ENCODE data around the gene TNNI3K. TPM values are rescaled to one million over a fixed set of nuclear protein-coding genes. Genes with fewer than 3 reads are reported as not detected.

TNNI3K gene
- total RNA-seq, 2 donors from 2014 or later = not detected

DNA sequence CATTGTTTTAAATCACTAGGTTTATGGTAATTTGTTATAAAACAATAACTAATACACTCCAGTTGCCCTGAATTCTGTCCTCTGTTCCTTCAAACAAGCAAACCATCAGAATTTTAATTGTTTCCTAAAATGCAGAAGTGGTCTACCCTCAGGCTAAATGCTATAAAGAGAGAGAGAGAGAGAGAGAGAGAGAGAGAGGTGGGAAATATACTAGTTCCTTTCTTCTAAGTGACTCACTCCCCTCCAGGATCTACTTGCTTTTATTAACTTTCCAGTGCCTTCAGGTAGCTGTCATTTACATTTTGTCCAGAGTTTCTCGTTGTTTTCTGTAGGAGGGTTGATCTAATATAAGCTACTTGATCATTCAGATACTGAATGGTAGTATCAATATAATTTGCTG is 250.8 kb downstream of the TNNI3K start:
- Mint-ChIP-seq H3K4me3 (no peak overlapping the region), H3K4me1 (ENCODE audit: low read depth in 2 of 2) (no peaks in the 10 kb centered on the region), H3K27ac (no peak overlapping the region), H3K36me3 (no peaks in the 10 kb centered on the region), H3K9me3 (peaks cover 5% of the 10 kb centered on the region), H3K27me3 (peaks cover 2 to 11% of the 10 kb centered on the region in 2 donors)
- DNase-seq (ENCODE audit: low spot score) = no peak
- no peak for ATAC-seq

DNA sequence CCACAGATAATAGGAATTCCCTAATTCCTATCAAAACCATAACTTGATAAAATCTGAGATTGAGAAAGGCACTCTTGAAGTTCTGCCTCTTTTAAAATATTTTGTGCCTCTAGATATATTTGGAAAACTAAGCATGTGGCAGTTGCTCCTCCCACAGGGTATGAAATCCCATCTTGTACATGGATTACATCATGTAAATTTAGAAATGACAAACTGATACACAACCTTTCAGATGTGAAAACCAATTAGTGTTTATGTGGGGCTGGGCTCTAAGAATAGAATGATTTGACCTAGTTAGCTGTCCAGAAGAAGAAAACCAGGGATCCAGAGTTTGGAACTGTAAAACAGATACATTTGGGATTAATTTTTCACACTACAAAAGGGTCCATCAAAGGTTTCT is 261.5 kb downstream of the TNNI3K start:
- DNase-seq (ENCODE audit: low spot score) (no peak), ATAC-seq (no peak)
- Mint-ChIP-seq H3K27me3 (peaks cover 0 to 16% of the 10 kb centered on the region in 2 donors), H3K4me3 (no peak overlapping the region), H3K36me3 (no peaks in the 10 kb centered on the region), H3K27ac (no peak overlapping the region), H3K4me1 (ENCODE audit: low read depth in 2 of 2) (no peaks in the 10 kb centered on the region), H3K9me3 (peaks cover 3% of the 10 kb centered on the region)

DNA sequence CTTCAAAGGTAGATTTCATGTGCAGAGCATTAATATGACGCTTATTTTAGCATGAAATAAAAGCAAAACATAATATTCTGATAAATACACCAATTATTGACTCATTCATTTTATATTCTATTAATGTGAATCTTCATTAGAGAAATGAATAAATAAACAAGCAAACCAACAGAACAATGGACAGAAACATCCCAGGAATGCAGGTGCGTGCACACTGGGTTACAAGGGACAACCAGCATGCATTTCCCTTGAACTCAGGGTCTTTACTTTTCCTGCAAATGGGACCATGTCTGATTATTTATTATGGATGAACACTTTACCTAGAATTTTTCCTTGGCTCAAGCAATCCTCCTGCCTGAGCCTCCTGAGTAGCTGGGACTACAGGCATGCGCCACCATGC is 263.7 kb downstream of the TNNI3K start:
- no peaks in the 10 kb centered on the region for H3K36me3 Mint-ChIP-seq
- ATAC-seq (no peak), DNase-seq (ENCODE audit: low spot score) (no peak)
- no peaks in the 10 kb centered on the region for H3K4me1 Mint-ChIP-seq (ENCODE audit: low read depth in 2 of 2)
- no peak overlapping the region for H3K27ac Mint-ChIP-seq
- peaks cover 0 to 23% of the 10 kb centered on the region in 2 donors for H3K27me3 Mint-ChIP-seq
- H3K9me3 Mint-ChIP-seq = peaks cover 3% of the 10 kb centered on the region
- H3K4me3 Mint-ChIP-seq = no peak overlapping the region

DNA sequence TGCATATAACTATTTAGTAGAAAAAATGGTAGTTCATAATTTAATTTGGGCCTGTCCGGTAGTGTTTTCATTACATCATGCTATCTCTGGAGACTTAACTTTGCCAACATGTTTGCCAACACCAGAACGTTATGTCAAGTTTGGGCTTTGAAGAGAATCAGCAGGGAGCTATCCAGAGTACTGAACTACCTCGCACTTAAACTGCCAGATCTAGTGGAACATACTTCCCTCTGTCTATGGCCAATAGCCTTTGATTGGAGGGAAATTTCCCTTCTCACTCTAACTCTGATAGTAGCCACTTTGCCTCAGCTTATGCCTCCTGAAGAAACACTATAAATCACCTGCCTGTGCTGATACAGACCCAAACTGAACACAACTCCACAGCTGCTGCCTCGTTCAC is 267.2 kb downstream of the TNNI3K start:
- Mint-ChIP-seq H3K4me3 (no peak overlapping the region), H3K4me1 (ENCODE audit: low read depth in 2 of 2) (no peaks in the 10 kb centered on the region), H3K27me3 (peaks cover 0 to 18% of the 10 kb centered on the region in 2 donors), H3K9me3 (no peaks in the 10 kb centered on the region), H3K27ac (no peak overlapping the region), H3K36me3 (no peaks in the 10 kb centered on the region)
- DNase-seq (ENCODE audit: low spot score) (no peak), ATAC-seq (no peak)

DNA sequence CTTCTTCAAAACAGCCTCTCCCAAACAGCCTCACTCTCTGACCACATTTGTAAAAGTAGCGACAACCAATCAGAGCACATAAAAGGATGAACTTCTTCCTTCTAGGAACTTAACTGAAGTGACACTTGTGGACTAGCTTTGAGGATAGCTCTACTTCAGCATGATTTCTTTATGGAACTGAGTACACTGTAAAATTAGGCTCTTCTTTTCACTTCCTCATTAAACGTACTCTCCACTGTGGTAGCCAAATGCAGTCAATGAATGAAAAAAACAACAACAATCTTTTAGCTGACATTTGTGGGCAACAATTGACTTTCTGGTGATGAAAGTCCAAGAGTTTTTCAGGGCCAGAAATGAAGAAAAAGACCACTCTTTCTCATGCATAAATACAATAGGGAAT is 267.7 kb downstream of the TNNI3K start:
- ATAC-seq (no peak), DNase-seq (ENCODE audit: low spot score) (no peak)
- no peak overlapping the region for H3K27ac Mint-ChIP-seq
- no peaks in the 10 kb centered on the region for H3K36me3 Mint-ChIP-seq
- H3K4me1 Mint-ChIP-seq (ENCODE audit: low read depth in 2 of 2) = no peaks in the 10 kb centered on the region
- H3K9me3 Mint-ChIP-seq = no peaks in the 10 kb centered on the region
- no peak overlapping the region for H3K4me3 Mint-ChIP-seq
- H3K27me3 Mint-ChIP-seq = peaks cover 0 to 14% of the 10 kb centered on the region in 2 donors

DNA sequence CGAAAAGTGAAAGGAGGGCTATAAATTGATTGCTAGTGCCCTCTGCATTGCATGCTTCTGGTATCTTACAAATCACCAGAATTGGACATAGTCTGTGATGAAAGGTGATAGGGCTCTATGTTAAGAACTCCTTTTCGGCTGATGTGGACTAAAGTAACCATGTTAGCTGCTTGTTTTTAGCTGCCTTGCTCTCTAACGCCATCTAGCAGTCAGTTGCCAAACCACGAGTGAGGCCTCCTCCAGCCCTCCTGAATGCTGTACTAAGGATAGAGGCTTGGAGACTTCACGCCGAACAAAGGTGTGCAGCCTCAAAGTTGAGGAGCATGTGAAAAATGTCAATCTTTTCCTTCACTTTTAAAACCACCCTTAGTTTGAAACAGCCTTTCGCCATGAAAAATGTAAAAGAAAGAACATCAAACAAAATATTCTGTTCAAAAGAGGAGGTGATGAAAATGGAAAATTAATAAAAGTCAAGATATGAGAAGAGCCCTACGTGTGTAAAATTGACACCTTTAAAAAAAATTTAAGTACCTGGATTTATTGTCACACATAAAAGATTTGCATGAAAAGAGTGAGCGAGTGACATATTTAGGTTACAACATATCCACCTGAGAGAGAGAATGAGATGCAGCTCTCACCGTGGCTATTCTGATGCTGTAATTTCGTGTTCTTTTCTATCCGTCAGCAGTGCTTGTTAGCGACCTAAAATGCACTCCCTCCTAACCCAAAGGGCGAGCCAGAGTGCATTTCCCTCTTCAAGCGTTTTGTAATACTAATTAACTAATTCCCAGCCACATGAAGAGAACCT is 269.1 kb downstream of the TNNI3K start:
- peak in 1 of 2 donors; percentile 57 for ATAC-seq

DNA sequence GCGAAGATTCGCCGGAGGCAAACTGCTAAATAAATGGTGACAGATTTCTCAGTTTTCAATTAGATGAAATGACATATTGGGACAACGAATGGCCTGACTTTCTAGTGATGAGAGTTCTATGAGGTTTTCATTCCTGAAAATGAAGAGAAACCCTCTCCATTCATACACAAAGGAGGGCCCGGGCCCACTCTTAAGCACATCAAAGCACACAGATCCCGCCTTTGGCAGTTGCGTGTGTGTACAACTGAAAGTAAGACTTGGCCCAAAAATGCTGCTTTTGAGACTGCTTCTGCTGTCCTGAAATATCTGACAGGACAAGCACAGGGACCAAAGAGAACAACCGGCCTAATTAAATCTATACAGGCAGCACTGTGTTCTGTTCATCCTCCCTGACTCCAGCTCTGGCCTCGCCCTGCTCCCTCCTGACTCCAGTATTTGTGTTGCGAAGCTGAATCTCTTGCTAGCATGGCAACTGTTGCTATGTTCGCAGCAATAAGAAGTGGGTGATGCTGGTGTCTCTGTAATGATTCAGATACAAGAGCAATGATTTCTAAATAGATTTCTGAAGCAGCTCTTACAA is 269.8 kb downstream of the TNNI3K start:
- no peak for DNase-seq (ENCODE audit: low spot score)
- no peak for ATAC-seq
- no peaks in the 10 kb centered on the region for H3K9me3 Mint-ChIP-seq
- H3K4me1 Mint-ChIP-seq (ENCODE audit: low read depth in 2 of 2) = no peaks in the 10 kb centered on the region
- no peak overlapping the region for H3K27ac Mint-ChIP-seq
- no peaks in the 10 kb centered on the region for H3K36me3 Mint-ChIP-seq
- no peak overlapping the region for H3K4me3 Mint-ChIP-seq
- peaks cover 0 to 7% of the 10 kb centered on the region in 2 donors for H3K27me3 Mint-ChIP-seq

More for the DNA sequence above, 269.1 kb downstream of the TNNI3K start:
- Mint-ChIP-seq H3K4me1 (ENCODE audit: low read depth in 2 of 2) (no peaks in the 10 kb centered on the region), H3K27me3 (peaks cover 0 to 7% of the 10 kb centered on the region in 2 donors), H3K9me3 (no peaks in the 10 kb centered on the region), H3K36me3 (no peaks in the 10 kb centered on the region), H3K4me3 (no peak overlapping the region), H3K27ac (no peak overlapping the region)
- no peak for DNase-seq (ENCODE audit: low spot score)

DNA sequence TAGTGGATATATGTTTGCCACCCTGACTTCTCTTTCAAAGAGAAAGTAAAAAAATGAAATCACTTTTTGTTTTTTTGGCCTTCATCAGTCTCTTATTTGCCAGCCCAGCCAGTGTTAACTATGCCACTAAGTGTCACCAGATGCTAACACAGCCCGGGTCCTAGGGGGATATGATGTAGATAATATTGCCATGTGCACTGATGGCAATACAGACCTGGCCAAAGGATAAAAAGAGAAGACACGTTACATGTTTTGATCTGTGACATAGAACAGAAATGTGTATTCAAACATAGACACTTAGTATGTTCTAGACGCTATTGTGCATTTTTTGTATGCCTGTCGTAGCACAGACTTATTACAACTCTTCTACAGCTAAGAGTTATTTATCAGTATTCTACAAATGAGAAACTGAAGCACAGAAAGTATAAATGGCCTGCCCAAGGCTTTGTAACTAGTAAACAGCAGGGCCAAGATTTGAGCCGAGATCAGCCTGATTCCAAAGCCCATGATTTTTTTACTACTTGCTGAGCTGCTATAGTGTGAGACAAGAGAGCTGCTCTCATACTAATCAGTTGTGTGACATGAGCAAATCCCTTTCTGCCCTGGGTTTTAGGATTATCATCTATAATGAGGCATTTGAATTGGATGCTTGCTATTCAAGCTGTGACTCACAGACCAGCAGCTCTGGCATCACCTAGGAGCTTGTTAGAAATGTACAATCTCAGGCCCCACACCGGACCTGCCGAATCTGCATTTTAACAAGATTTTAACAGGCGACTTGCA is 270.9 kb downstream of the TNNI3K start:
- DNase-seq (ENCODE audit: low spot score) = no peak
- no peaks in the 10 kb centered on the region for H3K9me3 Mint-ChIP-seq
- no peak for ATAC-seq
- no peaks in the 10 kb centered on the region for H3K36me3 Mint-ChIP-seq
- H3K4me3 Mint-ChIP-seq = no peak overlapping the region
- peaks cover 0 to 7% of the 10 kb centered on the region in 2 donors for H3K27me3 Mint-ChIP-seq
- H3K27ac Mint-ChIP-seq = no peak overlapping the region
- H3K4me1 Mint-ChIP-seq (ENCODE audit: low read depth in 2 of 2) = no peaks in the 10 kb centered on the region

DNA sequence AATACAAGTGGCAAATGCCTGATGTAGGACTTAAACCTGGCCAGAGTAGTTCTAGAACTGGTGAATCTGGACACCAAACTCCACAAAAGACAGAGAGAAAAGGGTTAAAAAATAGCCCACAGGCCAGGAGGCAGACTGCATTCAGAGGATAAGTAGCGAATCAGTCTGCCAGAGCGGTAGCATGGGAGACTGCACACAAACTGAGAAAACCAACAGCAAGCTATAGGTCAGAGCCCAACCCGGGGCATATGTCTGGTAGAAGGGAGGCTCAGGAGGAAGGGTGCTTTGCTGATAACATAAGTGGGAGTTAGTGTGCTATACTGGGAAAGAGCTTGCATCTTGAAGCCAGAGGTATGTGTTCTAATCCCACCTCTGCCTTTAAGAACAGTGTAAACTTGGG is 273.3 kb downstream of the TNNI3K start:
- no peaks in the 10 kb centered on the region for H3K4me1 Mint-ChIP-seq (ENCODE audit: low read depth in 2 of 2)
- peaks cover 3 to 16% of the 10 kb centered on the region in 2 donors for H3K27me3 Mint-ChIP-seq
- ATAC-seq (no peak), DNase-seq (ENCODE audit: low spot score) (no peak)
- no peak overlapping the region for H3K4me3 Mint-ChIP-seq
- no peak overlapping the region for H3K27ac Mint-ChIP-seq
- H3K36me3 Mint-ChIP-seq = no peaks in the 10 kb centered on the region
- H3K9me3 Mint-ChIP-seq = peaks cover 3% of the 10 kb centered on the region

DNA sequence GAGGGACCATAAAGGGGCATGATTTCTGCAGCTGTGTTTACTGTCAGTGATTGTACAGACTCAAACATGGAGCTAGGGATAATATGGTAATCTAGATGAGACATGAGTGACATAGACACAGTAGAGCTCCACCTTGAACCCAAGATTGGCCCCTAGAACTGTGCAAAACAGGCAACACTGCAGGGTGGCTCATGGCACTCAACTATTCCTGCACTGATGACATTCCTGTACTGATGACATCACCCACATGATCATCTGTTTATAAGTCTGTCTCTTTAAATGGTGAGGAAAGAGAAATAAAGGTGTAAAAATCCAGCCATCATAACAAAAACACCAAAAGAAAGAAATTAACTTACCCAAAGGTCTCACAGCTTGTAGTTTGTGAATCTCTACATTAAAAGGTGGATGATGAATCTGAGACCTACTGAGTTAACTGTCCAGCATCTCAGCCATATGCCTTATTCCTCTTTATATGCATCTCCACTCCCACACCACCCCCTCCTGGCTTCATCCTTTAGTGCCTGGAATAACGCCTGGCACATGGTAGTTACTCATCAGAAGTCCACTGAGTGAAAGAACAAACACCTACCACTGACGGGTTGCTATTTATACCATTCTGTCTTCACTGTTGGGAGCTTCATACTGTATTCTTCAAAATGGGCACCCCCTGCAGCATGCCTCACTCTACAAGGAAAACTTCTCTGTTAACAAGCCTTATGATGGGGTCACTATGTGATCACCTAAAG is 277.2 kb downstream of the TNNI3K start, which contains the start of gene LRRC53:
LRRC53 (minus strand) TSS at position 442 of the 746 bp plus-strand sequence. CDS start 29,262 bp downstream, outside the sequence.
- Mint-ChIP-seq H3K9me3 (peaks cover 3% of the 10 kb centered on the region), H3K4me1 (ENCODE audit: low read depth in 2 of 2) (no peaks in the 10 kb centered on the region), H3K27me3 (peaks cover 3 to 27% of the 10 kb centered on the region in 2 donors), H3K4me3 (no peak within 1 kb of the TSS), H3K27ac (no peak within 1 kb of the TSS), H3K36me3 (no peaks in the 10 kb centered on the region)
- DNase-seq (ENCODE audit: low spot score) = no peak
- ATAC-seq = no peak

DNA sequence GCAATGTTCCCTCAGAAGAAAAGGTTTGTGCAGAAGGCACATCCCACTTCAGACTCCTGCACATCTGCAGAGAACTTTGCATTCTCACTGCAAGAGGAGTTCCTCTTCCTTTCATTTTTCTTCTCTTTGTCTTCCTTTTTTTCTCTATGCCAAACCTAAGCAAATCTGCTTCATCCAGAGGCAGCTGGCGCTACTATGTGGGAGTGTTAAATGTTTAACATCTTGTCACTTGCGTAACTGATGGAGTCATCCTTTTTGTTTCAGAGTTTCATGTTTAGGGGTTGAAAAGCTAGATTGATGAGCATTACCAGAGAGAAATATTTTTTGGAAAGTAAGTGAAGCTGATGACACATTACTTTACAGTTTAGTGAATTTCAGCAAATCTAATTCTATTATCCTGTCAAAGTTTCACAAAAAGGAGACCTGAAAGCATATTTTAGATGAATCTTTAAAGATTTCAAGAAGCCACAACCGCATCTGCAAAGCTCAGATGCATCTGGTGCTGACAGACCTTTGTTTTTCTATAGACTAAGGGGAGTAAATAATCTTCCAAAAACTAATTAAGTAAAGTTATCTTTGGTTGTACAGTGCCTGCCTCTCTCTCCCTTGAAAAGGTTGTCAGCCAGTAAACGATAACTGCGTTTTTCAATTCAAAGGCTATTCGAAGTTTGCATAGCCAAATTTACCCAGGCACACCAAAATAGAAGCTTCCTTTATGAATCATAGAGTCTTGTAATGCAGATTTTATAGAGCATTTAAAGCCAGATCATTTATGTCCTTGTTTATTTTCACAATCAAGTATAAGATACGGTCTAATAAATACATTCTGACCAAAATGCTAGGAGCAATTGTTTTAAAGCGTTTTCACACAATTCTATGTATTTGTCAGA is 278.5 kb downstream of the TNNI3K start:
- ATAC-seq (no peak), DNase-seq (ENCODE audit: low spot score) (no peak)
- Mint-ChIP-seq H3K4me1 (ENCODE audit: low read depth in 2 of 2) (no peaks in the 10 kb centered on the region), H3K27ac (no peak overlapping the region), H3K36me3 (no peaks in the 10 kb centered on the region), H3K27me3 (peaks cover 3 to 27% of the 10 kb centered on the region in 2 donors), H3K9me3 (peaks cover 3% of the 10 kb centered on the region), H3K4me3 (no peak overlapping the region)

DNA sequence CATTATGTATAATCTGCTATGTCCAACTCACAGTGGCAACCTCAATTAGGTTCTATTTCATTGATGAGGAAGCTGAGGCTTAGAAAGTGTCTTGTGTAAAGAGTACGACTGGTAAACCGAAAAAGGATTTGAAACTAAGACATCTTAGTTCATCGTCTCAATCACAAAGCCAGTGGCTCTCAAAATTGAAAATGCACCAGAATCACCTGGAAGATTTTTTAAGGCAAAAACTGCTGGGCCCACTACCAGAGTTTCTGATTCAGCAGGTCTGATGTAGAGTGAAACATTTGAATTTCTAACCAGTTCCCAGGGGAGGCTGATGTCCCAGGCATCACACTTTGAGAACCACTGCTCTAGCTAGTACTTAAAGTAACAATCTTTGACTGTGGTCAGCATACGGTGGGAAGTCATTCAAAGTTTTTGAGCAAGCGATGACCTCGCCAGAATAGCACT is 282.4 kb downstream of the TNNI3K start:
- ATAC-seq (no peak), DNase-seq (ENCODE audit: low spot score) (no peak)
- no peaks in the 10 kb centered on the region for H3K4me1 Mint-ChIP-seq (ENCODE audit: low read depth in 2 of 2)
- H3K9me3 Mint-ChIP-seq = no peaks in the 10 kb centered on the region
- H3K27ac Mint-ChIP-seq = no peak overlapping the region
- H3K27me3 Mint-ChIP-seq = peaks cover 0 to 31% of the 10 kb centered on the region in 2 donors
- no peak overlapping the region for H3K4me3 Mint-ChIP-seq
- H3K36me3 Mint-ChIP-seq = no peaks in the 10 kb centered on the region

All from natural killer cell treated with Interleukin-12 subunit alpha and Interleukin-12 subunit beta and Interleukin-15 and Interleukin-18, amount 100 ng/mL, for 72 hours (primary cell).